HS-27A (cell line): ENCODE data around the gene ADAMTSL5.
"Not testable (repeated sequence)": the region's sequence is repeated elsewhere in the genome, so short reads cannot be mapped to it uniquely, and the experiment has no call there.

Experiments used
- DNase-seq: peaks from one replicate; pipeline ENCODE4 v3.0.0-alpha.2; 2012; ENCODE audit warnings: low read depth, missing footprints

ADAMTSL5 gene

GRCh38 chr19:1478934-1479707 lies 33.7 kb downstream of the ADAMTSL5 start, which contains the start of gene C19orf25:
TSS of gene C19orf25 (minus strand) at chr19:1479215. CDS start at chr19:1478903, 312 bp downstream.
- DNase-seq = peak; percentile 79

- not testable (repeated sequence) for DNase-seq
Observed at GRCh38 chr19:1477056-1477455, 35.8 kb downstream of the ADAMTSL5 start.

GRCh38 chr19:1475751-1476437 lies 36.9 kb downstream of the ADAMTSL5 start:
- no peak for DNase-seq

GRCh38 chr19:1474765-1475351 lies 38.0 kb downstream of the ADAMTSL5 start:
- DNase-seq = no peak

GRCh38 chr19:1474011-1474764 lies 38.6 kb downstream of the ADAMTSL5 start:
- no peak for DNase-seq

GRCh38 chr19:1473085-1473851 lies 39.6 kb downstream of the ADAMTSL5 start:
- no peak for DNase-seq

GRCh38 chr19:1472231-1473084 lies 40.4 kb downstream of the ADAMTSL5 start:
- no peak for DNase-seq

GRCh38 chr19:1471515-1472160 lies 41.2 kb downstream of the ADAMTSL5 start:
- DNase-seq = no peak

- DNase-seq = no peak
Observed at GRCh38 chr19:1471010-1471514, 41.8 kb downstream of the ADAMTSL5 start.

- DNase-seq = no peak
Observed at GRCh38 chr19:1470305-1471009, 42.4 kb downstream of the ADAMTSL5 start.

GRCh38 chr19:1470055-1470304 lies 42.8 kb downstream of the ADAMTSL5 start:
- no peak for DNase-seq

GRCh38 chr19:1469255-1470054 lies 43.4 kb downstream of the ADAMTSL5 start:
- DNase-seq = no peak

GRCh38 chr19:1468821-1469254 lies 44.0 kb downstream of the ADAMTSL5 start:
- no peak for DNase-seq

GRCh38 chr19:1468274-1468820 lies 44.5 kb downstream of the ADAMTSL5 start:
- DNase-seq = no peak

GRCh38 chr19:1467490-1468273 lies 45.1 kb downstream of the ADAMTSL5 start:
- no peak for DNase-seq

GRCh38 chr19:1467215-1467489 lies 45.7 kb downstream of the ADAMTSL5 start:
- DNase-seq = no peak

GRCh38 chr19:1466461-1467214 lies 46.2 kb downstream of the ADAMTSL5 start:
- no peak for DNase-seq
